Retinal pigment epithelial cell (primary cell): Measurements from ENCODE around the gene NEAT1.

Experiments
- DNase-seq: peaks from one replicate; pipeline ENCODE4 v3.0.0-alpha.2; 2010; ENCODE audit warnings: low read depth
- H3K4me3 ChIP-seq: 2 replicates; pipeline ENCODE4 v1.5.1; 2011; ENCODE audit warnings: mild to moderate bottlenecking, low read length, control low read depth, moderate library complexity
- TF ChIP-seq, protein P1 (sequence below): conservative IDR thresholded peaks from 2 replicates; pipeline ENCODE4 v1.5.1; 2011; ENCODE audit warnings: low read depth, low read length, control low read depth, inconsistent platforms

NEAT1 gene

GRCh38 chr11:65478388-65479183 lies 56.0 kb downstream of the NEAT1 start:
- DNase-seq = no peak
- TF ChIP-seq, protein P1, sequence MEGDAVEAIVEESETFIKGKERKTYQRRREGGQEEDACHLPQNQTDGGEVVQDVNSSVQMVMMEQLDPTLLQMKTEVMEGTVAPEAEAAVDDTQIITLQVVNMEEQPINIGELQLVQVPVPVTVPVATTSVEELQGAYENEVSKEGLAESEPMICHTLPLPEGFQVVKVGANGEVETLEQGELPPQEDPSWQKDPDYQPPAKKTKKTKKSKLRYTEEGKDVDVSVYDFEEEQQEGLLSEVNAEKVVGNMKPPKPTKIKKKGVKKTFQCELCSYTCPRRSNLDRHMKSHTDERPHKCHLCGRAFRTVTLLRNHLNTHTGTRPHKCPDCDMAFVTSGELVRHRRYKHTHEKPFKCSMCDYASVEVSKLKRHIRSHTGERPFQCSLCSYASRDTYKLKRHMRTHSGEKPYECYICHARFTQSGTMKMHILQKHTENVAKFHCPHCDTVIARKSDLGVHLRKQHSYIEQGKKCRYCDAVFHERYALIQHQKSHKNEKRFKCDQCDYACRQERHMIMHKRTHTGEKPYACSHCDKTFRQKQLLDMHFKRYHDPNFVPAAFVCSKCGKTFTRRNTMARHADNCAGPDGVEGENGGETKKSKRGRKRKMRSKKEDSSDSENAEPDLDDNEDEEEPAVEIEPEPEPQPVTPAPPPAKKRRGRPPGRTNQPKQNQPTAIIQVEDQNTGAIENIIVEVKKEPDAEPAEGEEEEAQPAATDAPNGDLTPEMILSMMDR = peak; percentile 11
- H3K4me3 ChIP-seq = peak overlapping the region; percentile 19

GRCh38 chr11:65479184-65480145 lies 56.9 kb downstream of the NEAT1 start:
- TF ChIP-seq, protein P1 = peak; percentile 56
- H3K4me3 ChIP-seq = peak overlapping the region; percentile 1
- peak; percentile 72 for DNase-seq

DNA sequence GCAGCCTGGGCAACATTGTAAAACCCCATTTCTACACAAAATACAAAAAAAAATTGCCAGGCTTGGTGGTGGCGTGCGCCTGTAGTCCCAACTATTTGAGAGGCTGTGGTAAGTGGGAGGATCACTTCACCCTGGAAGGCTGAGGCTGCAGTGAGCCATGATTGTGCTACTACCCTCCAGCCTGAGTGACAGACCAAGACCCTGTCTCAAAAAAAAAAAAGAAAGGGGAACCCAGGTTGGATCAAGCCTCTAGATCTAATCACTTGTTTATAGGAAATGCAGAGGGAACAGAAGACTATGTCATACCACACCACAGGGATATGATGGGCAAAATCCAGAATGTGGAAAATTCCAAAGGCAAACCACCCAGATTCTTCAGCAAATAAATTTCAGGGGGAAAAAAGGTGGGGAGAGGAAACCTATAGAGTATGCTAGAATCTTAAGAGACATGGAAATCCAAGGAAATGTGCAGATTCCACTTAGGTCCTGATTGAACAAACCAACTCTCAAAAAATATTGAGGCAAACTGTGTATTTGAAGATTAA lies 59.8 kb downstream of the NEAT1 start:
- no peak overlapping the region for H3K4me3 ChIP-seq
- DNase-seq = no peak
- TF ChIP-seq, protein P1 = no peak

DNA sequence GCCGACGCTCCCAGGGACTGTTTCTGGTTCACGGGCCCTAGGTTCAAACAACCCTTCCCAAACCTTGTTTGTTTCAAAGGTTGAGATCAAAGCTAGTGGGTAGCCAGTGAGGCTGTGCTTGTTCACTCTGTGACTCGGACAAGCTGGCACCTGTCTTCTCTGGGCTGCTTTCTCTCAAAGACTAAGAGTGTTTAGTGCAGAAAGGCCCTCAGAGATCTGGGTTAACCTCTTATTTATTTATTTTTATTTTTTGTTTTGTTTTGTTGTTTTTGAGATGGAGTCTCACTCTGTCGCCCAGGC lies 63.3 kb downstream of the NEAT1 start:
- TF ChIP-seq, protein P1 = no peak
- no peak overlapping the region for H3K4me3 ChIP-seq
- DNase-seq = no peak

DNA sequence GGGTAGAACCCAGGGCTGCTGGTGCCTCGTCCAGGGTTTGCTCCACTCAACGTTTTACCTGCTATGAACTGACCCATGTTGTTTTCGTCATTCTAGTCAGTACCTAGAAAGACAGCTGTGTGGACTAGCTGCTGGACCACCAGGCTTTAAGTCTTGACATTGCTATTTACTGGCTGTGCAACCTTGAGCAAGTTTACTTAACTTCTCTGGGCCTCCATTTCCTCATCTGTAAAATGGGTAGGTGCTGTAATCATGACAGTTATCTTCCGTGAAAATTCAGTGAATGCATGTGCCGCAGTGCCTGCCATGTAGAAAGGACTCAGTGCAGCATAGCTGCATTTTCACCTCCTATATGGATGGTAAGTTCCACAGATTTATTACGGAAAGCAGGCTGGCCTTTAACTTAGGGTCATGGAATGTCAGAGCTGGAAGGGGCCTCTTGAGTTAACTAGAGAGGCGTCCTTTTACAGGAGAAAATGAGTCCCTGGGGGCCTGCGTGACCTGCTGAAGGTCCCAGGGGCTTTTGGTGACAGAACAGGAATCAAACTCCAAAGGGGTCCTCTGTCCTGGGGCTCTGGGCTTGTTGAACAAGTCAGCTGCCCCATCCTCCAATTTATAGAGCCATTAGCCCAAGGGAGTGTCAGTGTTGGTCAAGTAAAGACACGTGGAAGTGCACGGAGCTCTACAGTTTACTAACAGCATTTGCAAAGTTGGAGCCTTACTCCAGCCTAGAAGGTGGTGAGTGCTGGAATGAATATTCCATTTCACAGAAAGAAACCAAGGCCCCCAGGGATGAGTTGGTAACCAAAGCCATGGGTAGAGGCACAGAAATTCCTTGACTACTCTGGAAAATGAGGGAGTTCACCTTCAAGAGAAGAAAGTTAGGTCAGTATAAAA lies 64.2 kb downstream of the NEAT1 start:
- DNase-seq = no peak
- TF ChIP-seq, protein P1 = no peak
- no peak overlapping the region for H3K4me3 ChIP-seq

DNA sequence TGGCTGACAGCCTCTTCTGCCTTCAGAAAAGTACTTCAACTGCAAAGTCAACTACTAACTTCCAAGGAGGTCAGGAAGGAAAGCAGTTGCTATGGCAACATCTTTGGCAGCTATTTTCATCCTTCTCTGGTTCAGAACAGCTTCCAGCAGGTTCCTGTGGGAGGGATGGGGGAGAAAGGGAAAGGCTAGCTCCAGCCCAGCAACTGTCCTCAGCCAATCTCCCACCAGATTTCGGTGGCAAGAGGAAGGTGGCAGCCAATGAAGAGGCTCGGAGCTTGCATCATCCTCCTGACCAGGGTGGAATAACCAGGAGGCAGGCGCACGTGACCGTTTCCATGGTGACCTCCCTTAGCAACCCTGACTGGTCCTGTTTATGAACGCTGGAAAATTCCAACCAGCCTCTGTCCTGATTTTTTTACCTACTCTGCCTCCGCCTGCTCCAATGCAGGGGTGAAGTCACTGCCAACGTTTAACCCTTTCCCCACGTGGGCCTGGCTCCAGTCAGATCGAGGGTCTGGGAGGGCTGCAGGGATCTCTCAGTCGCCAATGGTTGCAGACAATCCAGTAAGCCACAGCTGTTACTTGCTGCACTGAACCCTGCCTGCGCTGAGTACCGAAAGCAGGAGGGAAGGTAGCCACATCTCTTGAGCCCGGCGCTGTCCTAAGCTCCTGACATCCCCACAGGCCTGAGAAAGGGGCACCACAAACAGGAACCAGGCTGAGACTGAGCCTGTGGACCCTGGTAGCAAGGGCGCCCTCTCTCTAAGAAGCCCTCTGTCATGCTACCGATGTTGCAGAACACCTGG lies 65.1 kb downstream of the NEAT1 start:
- TF ChIP-seq, protein P1 = no peak
- peak overlapping the region; percentile 2 for H3K4me3 ChIP-seq
- DNase-seq = peak; percentile 100
